PFSK-1 (cell line): ENCODE measurements around the gene PHETA1.

ENCODE experiments used
- FOXP2 ChIP-seq: optimal IDR thresholded peaks from 2 replicates; pipeline ENCODE3; 2011; ENCODE audit warnings: borderline replicate concordance, control low read depth, inconsistent platforms; ENCODE audit not compliant: insufficient read depth; ENCODE audit errors: extremely low read length, extremely low read depth
- POLR2AphosphoS5 ChIP-seq: IDR thresholded peaks from 2 replicates; pipeline ENCODE4 v1.6.1; 2012; ENCODE audit warnings: low read depth, mild to moderate bottlenecking, control low read depth, low read length, moderate library complexity

- TF ChIP-seq POLR2AphosphoS5 = no peak
- no peak for TF ChIP-seq FOXP2
Observed at GRCh38 chr12:111405859-111406473, 37.1 kb upstream of the PHETA1 start, which contains the start of gene SH2B3.
